H1 (cell line): ENCODE results near the gene PDP2. TPM values are rescaled to one million over a fixed set of nuclear protein-coding genes. Genes with fewer than 3 reads are reported as not detected.

ENCODE experiments used
- CTCF ChIA-PET: fragments of 300-600 bp; sonication (Branson Sonifier 250); formaldehyde crosslinking; loops from one replicate; lab custom pipeline; 2021; ENCODE audit not compliant: partially characterized antibody; lab: Charles Lee
- POLR2A ChIA-PET: fragments of 300-600 bp; sonication (Branson Sonifier 250); formaldehyde crosslinking; loops from one replicate; lab custom pipeline; 2021; ENCODE audit warnings: inconsistent platforms; ENCODE audit not compliant: partially characterized antibody; lab: Charles Lee
- DNase-seq, 2 experiments: peaks; one replicate each; pipeline versions ENCODE4 v3.0.0 to v3.0.0-alpha.2; 2010 to 2022; ENCODE audit warnings: low spot score in 2 of 2, low read depth in 1 of 2, mixed read lengths in 1 of 2
- FAIRE-seq: peaks from 2 replicates; lab custom pipeline; 2011; peaks lifted over from hg19 to GRCh38; lab: Jason Lieb, UNC
- H2AFZ ChIP-seq: 2 replicates; pipeline ENCODE4 v1.8.1; 2012; ENCODE audit warnings: low read length, inconsistent platforms
- H2AK5ac ChIP-seq: 2 replicates; pipeline ENCODE4 v1.6.1; 2013; ENCODE audit warnings: low read depth, low read length
- H2BK120ac ChIP-seq: replicated peaks from 2 replicates; pipeline ENCODE3; 2013; ENCODE audit warnings: low read depth, low read length, inconsistent platforms
- H2BK12ac ChIP-seq: 2 replicates; pipeline ENCODE4 v1.6.1; 2013; ENCODE audit warnings: low read depth, low read length
- H2BK15ac ChIP-seq: 2 replicates; pipeline ENCODE4 v1.6.1; 2013; ENCODE audit warnings: low read length
- H2BK20ac ChIP-seq: 2 replicates; pipeline ENCODE4 v1.6.1; 2013; ENCODE audit warnings: low read length
- H2BK5ac ChIP-seq: 2 replicates; pipeline ENCODE4 v1.6.1; 2013; ENCODE audit warnings: low read depth, low read length
- H3K14ac ChIP-seq: 2 replicates; pipeline ENCODE4 v1.6.1; 2013; ENCODE audit warnings: inconsistent platforms; ENCODE audit not compliant: insufficient read length
- H3K18ac ChIP-seq: 2 replicates; pipeline ENCODE4 v1.6.1; 2013; ENCODE audit warnings: low read length; ENCODE audit errors: extremely low read depth
- H3K23ac ChIP-seq: 2 replicates; pipeline ENCODE4 v1.6.1; 2013; ENCODE audit warnings: inconsistent platforms; ENCODE audit not compliant: insufficient read length
- H3K23me2 ChIP-seq: 2 replicates; pipeline ENCODE4 v1.6.1; 2013; ENCODE audit warnings: low read depth, low read length
- H3K27ac ChIP-seq: 2 replicates; pipeline ENCODE4 v1.6.1; 2011; ENCODE audit warnings: low read depth, low read length, inconsistent platforms
- H3K27me3 ChIP-seq, 4 experiments: replicated peaks in 1 of 4; 1 replicate in 1 of 4; 2 replicates in 3 of 4; pipeline versions ENCODE4 v1.6.1 to v1.8.1; 2011 to 2013; ENCODE audit warnings: low read length in 3 of 4, mild to moderate bottlenecking in 3 of 4, inconsistent platforms in 2 of 4, mixed read lengths in 2 of 4, moderate library complexity in 1 of 4; ENCODE audit not compliant: control insufficient read depth in 3 of 4, insufficient read depth in 3 of 4; ENCODE audit errors: extremely low read depth in 1 of 4
- H3K36me3 ChIP-seq, 4 experiments: 2 replicates each; pipeline versions ENCODE4 v1.6.1 to v1.8.1; 2011 to 2013; ENCODE audit warnings: mild to moderate bottlenecking in 4 of 4, low read length in 3 of 4, moderate library complexity in 2 of 4, control low read depth in 1 of 4, inconsistent platforms in 1 of 4; ENCODE audit not compliant: insufficient read depth in 4 of 4, control insufficient read depth in 2 of 4
- H3K4ac ChIP-seq: replicated peaks from 2 replicates; pipeline ENCODE3; 2013; ENCODE audit warnings: low read length, low read depth, mixed read lengths, inconsistent platforms; ENCODE audit not compliant: insufficient read length
- H3K4me1 ChIP-seq, 4 experiments: replicated peaks in 1 of 4; 1 replicate in 1 of 4; 2 replicates in 3 of 4; pipeline versions ENCODE4 v1.6.1 to v1.8.1; 2011 to 2013; ENCODE audit warnings: low read length in 3 of 4, inconsistent platforms in 2 of 4, mixed read lengths in 1 of 4; ENCODE audit not compliant: insufficient read depth in 4 of 4, control insufficient read depth in 3 of 4
- H3K4me2 ChIP-seq, 2 experiments: 2 replicates each; pipeline versions ENCODE4 v1.6.1 to v1.8.1; 2011 to 2013; ENCODE audit warnings: low read depth in 2 of 2, low read length in 2 of 2, control low read depth in 1 of 2, inconsistent platforms in 1 of 2, mild to moderate bottlenecking in 1 of 2; ENCODE audit not compliant: insufficient read depth in 1 of 2
- H3K4me3 ChIP-seq, 4 experiments: fragments of 200-600, 300-600 bp in 1 of 4; sonication (generic), shearing (Covaris generic), sonication (Bioruptor Twin) in 1 of 4; 2 replicates each; pipeline versions ENCODE4 v1.5.1 to v1.8.1; 2011 to 2016; ENCODE audit warnings: low read length in 4 of 4, low read depth in 3 of 4, control low read depth in 2 of 4, inconsistent platforms in 2 of 4, mild to moderate bottlenecking in 2 of 4, mixed read lengths in 1 of 4, moderate library complexity in 1 of 4; ENCODE audit not compliant: insufficient read depth in 2 of 4; ENCODE audit errors: extremely low read depth in 1 of 4
- H3K56ac ChIP-seq: replicated peaks from 2 replicates; pipeline ENCODE3; 2013; ENCODE audit warnings: low read depth, mild to moderate bottlenecking, mixed read lengths, low read length, inconsistent platforms; ENCODE audit not compliant: insufficient read length
- H3K79me1 ChIP-seq: 2 replicates; pipeline ENCODE4 v1.6.1; 2013; ENCODE audit warnings: low read depth, low read length, control low read depth
- H3K79me2 ChIP-seq, 2 experiments: 2 replicates each; pipeline versions ENCODE4 v1.6.1 to v1.8.1; 2012 to 2013; ENCODE audit warnings: low read length in 2 of 2, mild to moderate bottlenecking in 2 of 2, inconsistent platforms in 1 of 2; ENCODE audit not compliant: insufficient read depth in 2 of 2, control insufficient read depth in 1 of 2
- H3K9ac ChIP-seq, 4 experiments: replicated peaks in 1 of 4; 1 replicate in 1 of 4; 2 replicates in 3 of 4; pipeline versions ENCODE4 v1.6.1 to v1.8.1; 2011 to 2013; ENCODE audit warnings: low read depth in 3 of 4, low read length in 3 of 4, control low read depth in 2 of 4, mild to moderate bottlenecking in 2 of 4, moderate library complexity in 2 of 4, inconsistent platforms in 1 of 4; ENCODE audit errors: extremely low read depth in 1 of 4
- H3K9me3 ChIP-seq, 2 experiments: 2 replicates each; pipeline versions ENCODE4 v1.6.1 to v1.8.1; 2012 to 2013; ENCODE audit warnings: mild to moderate bottlenecking in 2 of 2, moderate library complexity in 2 of 2, control low read depth in 1 of 2, inconsistent platforms in 1 of 2, low read depth in 1 of 2, low read length in 1 of 2, mixed read lengths in 1 of 2; ENCODE audit not compliant: insufficient read depth in 2 of 2
- H4K20me1 ChIP-seq, 2 experiments: replicated peaks in 1 of 2; 2 replicates each; pipeline versions ENCODE3 to v1.8.1; 2011 to 2013; ENCODE audit warnings: inconsistent platforms in 2 of 2, low read length in 2 of 2, mild to moderate bottlenecking in 1 of 2; ENCODE audit not compliant: insufficient read depth in 2 of 2, control insufficient read depth in 1 of 2
- H4K5ac ChIP-seq: 2 replicates; pipeline ENCODE4 v1.6.1; 2013; ENCODE audit warnings: low read length, low read depth, mixed read lengths, inconsistent platforms; ENCODE audit not compliant: insufficient read length
- H4K8ac ChIP-seq: 2 replicates; pipeline ENCODE4 v1.8.0; 2013; ENCODE audit warnings: mild to moderate bottlenecking, moderate library complexity, low read length, inconsistent platforms; ENCODE audit not compliant: insufficient read depth; ENCODE audit errors: extremely low read depth
- H4K91ac ChIP-seq: replicated peaks from 2 replicates; pipeline ENCODE3; 2013; ENCODE audit warnings: low read length, mixed read lengths, inconsistent platforms; ENCODE audit not compliant: insufficient read length
- ATF3 ChIP-seq: IDR thresholded peaks from 2 replicates; pipeline ENCODE4 v1.6.1; 2011; ENCODE audit warnings: low read depth, mild to moderate bottlenecking, low read length; ENCODE audit not compliant: insufficient read depth
- POLR2A ChIP-seq, 2 experiments: IDR thresholded peaks; 1 replicate in 1 of 2; 2 replicates in 1 of 2; pipeline ENCODE4 v1.6.1; 2011; ENCODE audit warnings: low read depth in 2 of 2, low read length in 2 of 2, mild to moderate bottlenecking in 2 of 2; ENCODE audit errors: control extremely low read depth in 1 of 2
- TAF1 ChIP-seq: IDR thresholded peaks from 2 replicates; pipeline ENCODE4 v1.6.1; 2011; ENCODE audit warnings: mild to moderate bottlenecking, low read depth, low read length
- TEAD4 ChIP-seq: IDR thresholded peaks from 2 replicates; pipeline ENCODE4 v1.6.1; 2012; ENCODE audit warnings: low read depth, low read length, inconsistent platforms, mixed read lengths
- WGBS, 2 experiments: shearing (Covaris generic) in 1 of 2; methylation state at CpG; one replicate each; pipeline versions ENCODE4 v1.1.6 to v1.1.7; 2013 to 2015; ENCODE audit warnings: low lambda C conversion rate in 2 of 2, mixed read lengths in 2 of 2, inconsistent platforms in 1 of 2, low coverage in 1 of 2, missing lambda C conversion rate in 1 of 2; ENCODE audit not compliant: insufficient replicate concordance in 2 of 2, insufficient coverage in 1 of 2, insufficient read length in 1 of 2; ENCODE audit errors: extremely low coverage in 1 of 2, missing lambda C conversion rate in 1 of 2; 5-methylcytosine and 5-hydroxymethylcytosine counted together
- long read RNA-seq, 2 experiments: library from RNA in 1 of 2; library from capped mRNA in 1 of 2; stranded (forward); transcript quantifications; one replicate each; pipeline ENCODE4 v2.0.0, GENCODE V29; 2021; ENCODE audit warnings: inconsistent platforms in 1 of 2
- polyA minus RNA-seq, 3 experiments: library from RNA; depleted of rRNA, polyadenylated mRNA; stranded (reverse); fragments of >200 nt; gene quantifications; 1 replicate in 2 of 3; 2 replicates in 1 of 3; pipeline ENCODE4 v1.2.3, GENCODE V29; 2011
- polyA plus RNA-seq, 7 experiments: library from polyadenylated mRNA; depleted of rRNA in 3 of 7; stranded (reverse) in 5 of 7; unstranded in 2 of 7; fragments of >200 nt in 5 of 7; fragments of 200-250 nt in 2 of 7; gene quantifications; 1 replicate in 5 of 7; 2 replicates in 1 of 7; 4 replicates in 1 of 7; pipeline versions ENCODE4 v1.2.1 to v1.2.3, GENCODE V29; 2011 to 2013; ENCODE audit warnings: missing spikeins in 2 of 7, mixed read lengths in 2 of 7
- total RNA-seq: library from RNA; stranded (reverse); fragmentation: NEBNext Ultra II Directional; extraction: Animal tissue kit (Norgen Biotek cat#: 25700); gene quantifications from 2 replicates; pipeline ENCODE4 v1.2.1, GENCODE V29; 2021

PDP2 gene, protein sequence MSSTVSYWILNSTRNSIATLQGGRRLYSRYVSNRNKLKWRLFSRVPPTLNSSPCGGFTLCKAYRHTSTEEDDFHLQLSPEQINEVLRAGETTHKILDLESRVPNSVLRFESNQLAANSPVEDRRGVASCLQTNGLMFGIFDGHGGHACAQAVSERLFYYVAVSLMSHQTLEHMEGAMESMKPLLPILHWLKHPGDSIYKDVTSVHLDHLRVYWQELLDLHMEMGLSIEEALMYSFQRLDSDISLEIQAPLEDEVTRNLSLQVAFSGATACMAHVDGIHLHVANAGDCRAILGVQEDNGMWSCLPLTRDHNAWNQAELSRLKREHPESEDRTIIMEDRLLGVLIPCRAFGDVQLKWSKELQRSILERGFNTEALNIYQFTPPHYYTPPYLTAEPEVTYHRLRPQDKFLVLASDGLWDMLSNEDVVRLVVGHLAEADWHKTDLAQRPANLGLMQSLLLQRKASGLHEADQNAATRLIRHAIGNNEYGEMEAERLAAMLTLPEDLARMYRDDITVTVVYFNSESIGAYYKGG
- total RNA-seq (36.0 and 36.5 TPM in 2 replicates), polyA plus RNA-seq (2011; rRNA removed) (10.1 and 11.7 TPM in 2 replicates), polyA minus RNA-seq (2011; rRNA and poly(A)+ RNA removed) (97.6 and 123 TPM in 2 replicates)
- 15.6 TPM for polyA plus RNA-seq (2011; cell fraction: cytosol; rRNA removed)
- 20.5 TPM for polyA plus RNA-seq (2011; cell fraction: nucleus; rRNA removed)
- 10.6 to 16.3 TPM (median 15.7 TPM) in 4 replicates for polyA plus RNA-seq (2012, experiment 1 of 2)
- polyA plus RNA-seq (2012, experiment 2 of 2): 14.4 TPM
- 13.5 TPM for polyA plus RNA-seq (2013, experiment 1 of 2)
- 12.7 TPM for polyA plus RNA-seq (2013, experiment 2 of 2)
- polyA minus RNA-seq (2011; cell fraction: cytosol; rRNA and poly(A)+ RNA removed): 19.5 TPM
- 28.7 TPM for polyA minus RNA-seq (2011; cell fraction: nucleus; rRNA and poly(A)+ RNA removed)
- long read RNA-seq, experiment 1, full-length matches to known transcripts: 1 of 16 reads
- long read RNA-seq, experiment 1, partial matches to known transcripts: 1 of 16 reads
- long read RNA-seq, experiment 1, other reads (novel, unspliced or antisense): 14 of 16 reads
- long read RNA-seq, experiment 2, full-length matches to known transcripts: 1 of 1 reads
- long read RNA-seq, experiment 2, partial matches to known transcripts: 0 of 1 reads
- long read RNA-seq, experiment 2, other reads (novel, unspliced or antisense): 0 of 1 reads

DNA sequence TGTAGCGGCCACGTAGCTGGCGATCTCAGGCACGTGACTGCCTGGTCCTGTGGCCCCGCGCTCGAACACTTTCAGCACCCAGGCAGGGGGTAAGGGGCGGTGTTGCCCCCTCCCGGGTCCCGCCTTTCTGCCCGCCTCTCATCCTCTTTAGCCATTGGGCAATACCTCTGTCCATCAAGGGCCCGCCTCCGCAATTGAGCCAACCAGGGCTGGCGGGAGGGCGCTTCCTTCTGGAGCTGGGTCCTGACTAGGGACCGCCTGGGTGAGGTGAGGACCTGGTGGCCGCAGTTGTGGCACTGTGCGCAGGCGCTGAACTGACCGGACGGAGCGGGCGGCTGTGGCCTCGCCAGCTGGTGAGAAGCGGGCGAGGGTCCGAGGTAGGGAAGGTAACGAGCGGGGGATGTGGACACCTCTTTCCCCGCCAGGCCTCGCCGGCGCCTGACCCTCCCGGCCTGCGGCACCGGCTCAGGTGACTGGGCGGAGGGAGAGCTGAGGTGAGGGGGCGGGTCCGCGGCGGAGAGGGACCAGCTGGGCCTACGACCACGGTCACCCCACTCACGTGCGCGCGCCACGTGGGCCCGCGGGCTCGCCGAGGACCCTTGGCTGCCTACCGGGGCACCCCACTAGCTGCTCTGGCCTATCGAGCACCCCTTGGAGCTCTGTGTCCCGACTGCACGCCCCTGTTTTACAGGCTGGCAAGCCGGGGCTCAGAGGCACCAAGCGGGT lies at the start of gene PDP2:
Gene PDP2 (plus strand): TSS at position 228 of the 726 bp plus-strand sequence. CDS start 3,770 bp downstream, outside the sequence.
- Histone ChIP-seq H3K27ac (peak within 1 kb of the TSS; percentile 64; the same call in 1 of the 2 replicates), H3K4ac (peak within 1 kb of the TSS; percentile 96), H2BK120ac (peak within 1 kb of the TSS; percentile 78), H3K56ac (peak within 1 kb of the TSS; percentile 97), H4K5ac (peak within 1 kb of the TSS; percentile 83), H3K79me2 (peaks cover 0 to 30% of the 10 kb centered on the region in 2 experiments; a peak in 3 of 4 replicates), H3K4me2 (peak within 1 kb of the TSS; percentile 68 to 89), H3K79me1 (peaks cover 12% of the 10 kb centered on the region), H2BK15ac (peak within 1 kb of the TSS; percentile 88; the same call in 1 of the 2 replicates), H2BK20ac (peak within 1 kb of the TSS; percentile 80; the same call in 1 of the 2 replicates), H4K8ac (peak within 1 kb of the TSS; percentile 93), H4K20me1 (peaks cover 3 to 9% of the 10 kb centered on the region in 2 experiments), H2BK5ac (peak within 1 kb of the TSS; percentile 90; the same call in 1 of the 2 replicates), H2AK5ac (no peak within 1 kb of the TSS; the same call in 1 of the 2 replicates), H3K23ac (no peak within 1 kb of the TSS), H4K91ac (peak within 1 kb of the TSS; percentile 95), H3K23me2 (peaks cover 8% of the 10 kb centered on the region; the same call in 1 of the 2 replicates), H3K14ac (no peak within 1 kb of the TSS), H3K27me3 (peaks cover 0 to 3% (median 0%) of the 10 kb centered on the region in 4 experiments; a peak in 1 of 7 replicates), H2AFZ (no peak within 1 kb of the TSS; the same call in 1 of the 2 replicates), H3K9me3 (no peaks in the 10 kb centered on the region), H3K4me1 (peaks cover 0 to 10% (median 3%) of the 10 kb centered on the region in 4 experiments; a peak in 3 of 7 replicates), H3K18ac (peak within 1 kb of the TSS; percentile 94), H3K4me3 (peak within 1 kb of the TSS; percentile 71 to 84 (median 80)), H2BK12ac (peak within 1 kb of the TSS; percentile 71), H3K36me3 (peaks cover 9 to 15% (median 12%) of the 10 kb centered on the region in 4 experiments), H3K9ac (peak within 1 kb of the TSS; percentile 55 to 71 (median 66); a peak in 6 of 7 replicates)
- ChIA-PET POLR2A (interaction anchor here (0.7 to 3.0 kb wide), 15 partner anchors 10 to 252 kb away, joined by 3 to 12 read pairs (median 5); partner anchors contain the start of genes CDH16, CIAO2B, DYNC1LI2 and NAE1), CTCF (interaction anchor here (0.6 to 42.0 kb wide), 10 partner anchors 8 to 112 kb away, joined by 3 to 1009 read pairs (median 6); partner anchors contain the start of genes CDH16 and RRAD)
- FAIRE-seq: no peak
- peak; percentile 92 to 97 for DNase-seq
- WGBS, 2 experiments: 2% methylated on average over 58 of the region's 58 CpGs; no CpG with 5 or more reads in 1 of the 2 experiments
- peak; percentile 24; the same call in 1 of the 2 replicates for TF ChIP-seq TEAD4
- TF ChIP-seq POLR2A (IDR thresholded peaks at IDR 0.05; ENCODE audit: control extremely low read depth in 1 of 2, low read depth in 2 of 2, low read length in 2 of 2): peak; percentile 51 to 67
- TF ChIP-seq ATF3: peak; percentile 40; the same call in 1 of the 2 replicates
- TF ChIP-seq TAF1: peak; percentile 62
